IPS DF 6.9 (cell line): Measurements from ENCODE around the gene TMEM204.

Experiments
- DNase-seq: peaks from one replicate; pipeline ENCODE4 v3.0.0-alpha.2; 2013; ENCODE audit warnings: low read depth, low spot score
- H3K27ac ChIP-seq: one replicate; pipeline ENCODE4 v1.5.1; 2013; ENCODE audit warnings: low read length, control low read depth
- H3K27me3 ChIP-seq: 2 replicates; pipeline ENCODE4 v1.6.1; 2013; ENCODE audit warnings: mild to moderate bottlenecking, low read length; ENCODE audit not compliant: control insufficient read depth, insufficient read depth
- H3K36me3 ChIP-seq: 2 replicates; pipeline ENCODE4 v1.6.1; 2013; ENCODE audit warnings: low read length; ENCODE audit not compliant: control insufficient read depth, insufficient read depth
- H3K4me1 ChIP-seq: 2 replicates; pipeline ENCODE4 v1.6.1; 2013; ENCODE audit warnings: low read length; ENCODE audit not compliant: control insufficient read depth, insufficient read depth
- H3K4me3 ChIP-seq: 2 replicates; pipeline ENCODE4 v1.5.1; 2013; ENCODE audit warnings: mild to moderate bottlenecking, low read length
- H3K9me3 ChIP-seq: 2 replicates; pipeline ENCODE4 v1.6.1; 2013; ENCODE audit warnings: low read length, inconsistent platforms; ENCODE audit not compliant: control insufficient read depth, insufficient read depth
- WGBS: extraction: QIAGEN DNeasy Blood & Tissue Kit; methylation state at CpG from one replicate; pipeline ENCODE4 v1.1.7; 2013; ENCODE audit warnings: mixed read lengths, missing lambda C conversion rate; ENCODE audit not compliant: insufficient read length, insufficient coverage; 5-methylcytosine and 5-hydroxymethylcytosine counted together

TMEM204 gene

GRCh38 chr16:1508494-1509187 is 24.8 kb upstream of the TMEM204 start:
- no peaks in the 10 kb centered on the region for H3K9me3 ChIP-seq
- WGBS, result no CpG with 5 or more reads among the region's 24 CpGs
- no peaks in the 10 kb centered on the region for H3K27me3 ChIP-seq
- no peak overlapping the region for H3K4me3 ChIP-seq
- H3K36me3 ChIP-seq, result peaks cover 31% of the 10 kb centered on the region
- no peaks in the 10 kb centered on the region for H3K4me1 ChIP-seq
- H3K27ac ChIP-seq, result no peak overlapping the region
- no peak for DNase-seq

- no peak for DNase-seq
- Histone ChIP-seq H3K4me1 (no peaks in the 10 kb centered on the region), H3K27ac (no peak overlapping the region), H3K4me3 (no peak overlapping the region), H3K9me3 (no peaks in the 10 kb centered on the region), H3K36me3 (peaks cover 30% of the 10 kb centered on the region; the same call in 1 of the 2 replicates), H3K27me3 (no peaks in the 10 kb centered on the region)
- no CpG with 5 or more reads among the region's 44 CpGs for WGBS
These were observed 23.9 kb upstream of the TMEM204 start for GRCh38 chr16:1509307-1510221.

- peaks cover 29% of the 10 kb centered on the region; the same call in 1 of the 2 replicates for H3K36me3 ChIP-seq
- H3K4me1 ChIP-seq, result no peaks in the 10 kb centered on the region
- H3K27me3 ChIP-seq, result no peaks in the 10 kb centered on the region
- DNase-seq, result no peak
- WGBS, result no CpG with 5 or more reads among the region's 10 CpGs
- H3K9me3 ChIP-seq, result no peaks in the 10 kb centered on the region
- H3K27ac ChIP-seq, result no peak overlapping the region
- H3K4me3 ChIP-seq, result no peak overlapping the region
These were observed 23.2 kb upstream of the TMEM204 start for GRCh38 chr16:1510272-1510671.

GRCh38 chr16:1510941-1511351 is 22.5 kb upstream of the TMEM204 start:
- no peak for DNase-seq
- H3K9me3 ChIP-seq, result no peaks in the 10 kb centered on the region
- H3K4me1 ChIP-seq, result no peaks in the 10 kb centered on the region
- peaks cover 22% of the 10 kb centered on the region; the same call in 1 of the 2 replicates for H3K36me3 ChIP-seq
- no peak overlapping the region for H3K27ac ChIP-seq
- no peaks in the 10 kb centered on the region for H3K27me3 ChIP-seq
- no peak overlapping the region for H3K4me3 ChIP-seq
- WGBS, result no CpG with 5 or more reads among the region's 26 CpGs

GRCh38 chr16:1511662-1512569 is 21.6 kb upstream of the TMEM204 start:
- Histone ChIP-seq H3K36me3 (peaks cover 17% of the 10 kb centered on the region; the same call in 1 of the 2 replicates), H3K9me3 (no peaks in the 10 kb centered on the region), H3K27me3 (no peaks in the 10 kb centered on the region), H3K27ac (no peak overlapping the region), H3K4me3 (no peak overlapping the region), H3K4me1 (no peaks in the 10 kb centered on the region)
- no CpG with 5 or more reads among the region's 30 CpGs for WGBS
- no peak for DNase-seq

- DNase-seq, result no peak
- Histone ChIP-seq H3K27me3 (no peaks in the 10 kb centered on the region), H3K27ac (no peak overlapping the region), H3K4me3 (no peak overlapping the region), H3K4me1 (no peaks in the 10 kb centered on the region), H3K36me3 (peaks cover 12% of the 10 kb centered on the region; the same call in 1 of the 2 replicates), H3K9me3 (no peaks in the 10 kb centered on the region)
- no CpG with 5 or more reads among the region's 15 CpGs for WGBS
These were observed 20.7 kb upstream of the TMEM204 start for GRCh38 chr16:1512774-1513173.

GRCh38 chr16:1514507-1514906 is 19.0 kb upstream of the TMEM204 start:
- H3K4me3 ChIP-seq, result no peak overlapping the region
- peaks cover 8% of the 10 kb centered on the region; the same call in 1 of the 2 replicates for H3K36me3 ChIP-seq
- H3K27me3 ChIP-seq, result no peaks in the 10 kb centered on the region
- H3K9me3 ChIP-seq, result no peaks in the 10 kb centered on the region
- no peaks in the 10 kb centered on the region for H3K4me1 ChIP-seq
- no CpG with 5 or more reads among the region's 3 CpGs for WGBS
- no peak for DNase-seq
- no peak overlapping the region for H3K27ac ChIP-seq

- Histone ChIP-seq H3K4me3 (no peak overlapping the region), H3K27ac (no peak overlapping the region), H3K4me1 (no peaks in the 10 kb centered on the region), H3K27me3 (no peaks in the 10 kb centered on the region), H3K9me3 (no peaks in the 10 kb centered on the region), H3K36me3 (no peaks in the 10 kb centered on the region)
- WGBS, result no CpG with 5 or more reads among the region's 16 CpGs
- DNase-seq, result no peak
These were observed 14.8 kb upstream of the TMEM204 start for GRCh38 chr16:1518626-1519135.

GRCh38 chr16:1519831-1520230 is 13.6 kb upstream of the TMEM204 start:
- no peak overlapping the region for H3K4me3 ChIP-seq
- no peaks in the 10 kb centered on the region for H3K9me3 ChIP-seq
- H3K36me3 ChIP-seq, result no peaks in the 10 kb centered on the region
- no peaks in the 10 kb centered on the region for H3K27me3 ChIP-seq
- H3K27ac ChIP-seq, result no peak overlapping the region
- WGBS, result no CpG with 5 or more reads among the region's 17 CpGs
- no peaks in the 10 kb centered on the region for H3K4me1 ChIP-seq
- DNase-seq, result no peak

- Histone ChIP-seq H3K27me3 (no peaks in the 10 kb centered on the region), H3K36me3 (no peaks in the 10 kb centered on the region), H3K9me3 (no peaks in the 10 kb centered on the region), H3K27ac (no peak overlapping the region), H3K4me3 (no peak overlapping the region), H3K4me1 (no peaks in the 10 kb centered on the region)
- WGBS, result no CpG with 5 or more reads among the region's 19 CpGs
- DNase-seq, result no peak
These were observed 13.0 kb upstream of the TMEM204 start for GRCh38 chr16:1520461-1520860.
